ENCODE results near the gene PRDX5. TPM values are rescaled to one million over a fixed set of nuclear protein-coding genes. Genes with fewer than 3 reads are reported as not detected.
A peak's percentile ranks its signal among the peaks of the same experiment; 100 is the strongest.

The PRDX5 gene
- total and polyA plus RNA-seq, 9 of the 15 experiments (the other 6 are each of a cell fraction or from before 2014, with no cell fraction given), result 40.8 to 327 (median 204) TPM

GRCh38 chr11:64331569-64332371 is 13.8 kb downstream of the PRDX5 start (continued):
- TF ChIP-seq ZNF780A (CRISPR knock-in tag; IDR thresholded peaks at IDR 0.05) (no peak), MTF1 (CRISPR knock-in tag; IDR thresholded peaks at IDR 0.05; ENCODE audit: borderline replicate concordance) (no peak), CHCHD3 (CRISPR knock-in tag; IDR thresholded peaks at IDR 0.05) (no peak), POLR2H (tag; IDR thresholded peaks at IDR 0.05; ENCODE audit: low read depth) (no peak), EGR1 (conservative IDR thresholded peaks at IDR 0.05) (no peak), SNIP1 (IDR thresholded peaks at IDR 0.05; ENCODE audit: low read depth) (0 out of 2 replicates have a peak, but pooled peaks have one; percentile 41), ZNF764 (CRISPR knock-in tag; IDR thresholded peaks at IDR 0.05; ENCODE audit: low read depth) (no peak), ZNF584 (CRISPR knock-in tag; IDR thresholded peaks at IDR 0.05; ENCODE audit: low read depth) (no peak), ZNF175 (CRISPR knock-in tag; IDR thresholded peaks at IDR 0.05; ENCODE audit: low read depth) (peak; percentile 43; the same call in 1 of the 2 replicates), HDAC8 (tag; IDR thresholded peaks at IDR 0.05) (peak; percentile 52; the same call in 1 of the 2 replicates), ZNF274 (IDR thresholded peaks at IDR 0.05; ENCODE audit: borderline replicate concordance, low read depth, low read length) (no peak), HMG20A (CRISPR knock-in tag; conservative IDR thresholded peaks at IDR 0.05) (no peak), FOXA3 (CRISPR knock-in tag; conservative IDR thresholded peaks at IDR 0.05 in 1 of 2, IDR thresholded peaks at IDR 0.05 in 1 of 2) (no peak), ZNF316 (IDR thresholded peaks at IDR 0.05) (peak; percentile 81), CCNT2 (IDR thresholded peaks at IDR 0.05; ENCODE audit: borderline replicate concordance, extremely low read depth, insufficient read length, low read depth, low read length) (no peak), CREBBP (IDR thresholded peaks at IDR 0.05; ENCODE audit: low read depth, low read length) (no peak), SIN3B (IDR thresholded peaks at IDR 0.05; ENCODE audit: low read depth) (no peak; the same call in 1 of the 2 replicates), FOXA1 (IDR thresholded peaks at IDR 0.05; ENCODE audit: borderline replicate concordance) (no peak), WHSC1 (IDR thresholded peaks at IDR 0.05; ENCODE audit: low read length) (no peak), GTF2F1 (IDR thresholded peaks at IDR 0.05; ENCODE audit: low read depth, low read length) (no peak), IRF2 (CRISPR knock-in tag; IDR thresholded peaks at IDR 0.05) (no peak), SNAPC5 (CRISPR knock-in tag; IDR thresholded peaks at IDR 0.05) (no peak), ZNF41 (CRISPR knock-in tag; conservative IDR thresholded peaks at IDR 0.05) (no peak), PRMT5 (CRISPR knock-in tag; IDR thresholded peaks at IDR 0.05) (no peak), HDAC2 (IDR thresholded peaks at IDR 0.05) (peak; percentile 87), CXXC5 (CRISPR knock-in tag; IDR thresholded peaks at IDR 0.05) (peak; percentile 56), NRF1 (conservative IDR thresholded peaks at IDR 0.05 in 1 of 2, IDR thresholded peaks at IDR 0.05 in 1 of 2) (peak; percentile 53 to 67)
- TF ChIP-seq, protein P1, sequence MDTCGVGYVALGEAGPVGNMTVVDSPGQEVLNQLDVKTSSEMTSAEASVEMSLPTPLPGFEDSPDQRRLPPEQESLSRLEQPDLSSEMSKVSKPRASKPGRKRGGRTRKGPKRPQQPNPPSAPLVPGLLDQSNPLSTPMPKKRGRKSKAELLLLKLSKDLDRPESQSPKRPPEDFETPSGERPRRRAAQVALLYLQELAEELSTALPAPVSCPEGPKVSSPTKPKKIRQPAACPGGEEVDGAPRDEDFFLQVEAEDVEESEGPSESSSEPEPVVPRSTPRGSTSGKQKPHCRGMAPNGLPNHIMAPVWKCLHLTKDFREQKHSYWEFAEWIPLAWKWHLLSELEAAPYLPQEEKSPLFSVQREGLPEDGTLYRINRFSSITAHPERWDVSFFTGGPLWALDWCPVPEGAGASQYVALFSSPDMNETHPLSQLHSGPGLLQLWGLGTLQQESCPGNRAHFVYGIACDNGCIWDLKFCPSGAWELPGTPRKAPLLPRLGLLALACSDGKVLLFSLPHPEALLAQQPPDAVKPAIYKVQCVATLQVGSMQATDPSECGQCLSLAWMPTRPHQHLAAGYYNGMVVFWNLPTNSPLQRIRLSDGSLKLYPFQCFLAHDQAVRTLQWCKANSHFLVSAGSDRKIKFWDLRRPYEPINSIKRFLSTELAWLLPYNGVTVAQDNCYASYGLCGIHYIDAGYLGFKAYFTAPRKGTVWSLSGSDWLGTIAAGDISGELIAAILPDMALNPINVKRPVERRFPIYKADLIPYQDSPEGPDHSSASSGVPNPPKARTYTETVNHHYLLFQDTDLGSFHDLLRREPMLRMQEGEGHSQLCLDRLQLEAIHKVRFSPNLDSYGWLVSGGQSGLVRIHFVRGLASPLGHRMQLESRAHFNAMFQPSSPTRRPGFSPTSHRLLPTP (IDR thresholded peaks at IDR 0.05; ENCODE audit: borderline replicate concordance, extremely low read depth, insufficient read length), result no peak
